Sciatic nerve (tissue), 2 donors: Measurements from ENCODE around the gene OSBPL1A. TPM values are rescaled to one million over a fixed set of nuclear protein-coding genes. Genes with fewer than 3 reads are reported as not detected.
"Not testable (repeated sequence)": the region's sequence is repeated elsewhere in the genome, so short reads cannot be mapped to it uniquely, and the experiment has no call there.

Experiments used
- ATAC-seq: fragments of 200-7000 bp; cut with Tn5 transposase; one replicate; pipeline ENCODE4 v1.9.1; 2020; ENCODE audit warnings: mild to moderate bottlenecking, moderate library complexity
- DNase-seq: peaks from one replicate; pipeline ENCODE4 v3.0.0-alpha.2; 2020; ENCODE audit warnings: low spot score
- intact Hi-C: fragments of 100-400 bp; cut with DNase I; formaldehyde crosslinking; loops from one replicate; pipeline ENCODE4 v1.14.2; 2022
- total RNA-seq: library from RNA; stranded (reverse); fragmentation: NEBNext Ultra II Directional; extraction: Animal tissue kit (Norgen Biotek cat#: 25700); gene quantifications from one replicate; pipeline ENCODE4 v1.2.1, GENCODE V29; 2021
- donor health status: DM: no; HTN: no; CAD: no.
- donor health status: DM: no; HTN: no; CAD: no.

The OSBPL1A gene
- total RNA-seq, 1 donor from 2014 or later: 117 TPM

- intact Hi-C loops: no loop called here
- DNase-seq (no peak), ATAC-seq (no peak)
Measured at GRCh38 chr18:24402209-24402785, 4.7 kb upstream of the OSBPL1A start.

GRCh38 chr18:24400587-24400986 is 3.0 kb upstream of the OSBPL1A start:
- DNase-seq (no peak), ATAC-seq (no peak)
- intact Hi-C loops: no loop called here

- ATAC-seq (no peak), DNase-seq (no peak)
- intact Hi-C loops: no loop called here
Measured at GRCh38 chr18:24398540-24398939, 916 bp upstream of the OSBPL1A start.

- peak; percentile 73 for DNase-seq
- intact Hi-C loops: no loop called here
- peak; percentile 81 for ATAC-seq
Measured at GRCh38 chr18:24397131-24397693, 412 bp downstream of the OSBPL1A start.

GRCh38 chr18:24396082-24396633 is 1.5 kb downstream of the OSBPL1A start:
- ATAC-seq (no peak), DNase-seq (no peak)
- intact Hi-C loops: no loop called here

- DNase-seq: no peak
- intact Hi-C loops: no loop called here
- no peak for ATAC-seq
Measured at GRCh38 chr18:24395049-24395795, 2.4 kb downstream of the OSBPL1A start.

DNA sequence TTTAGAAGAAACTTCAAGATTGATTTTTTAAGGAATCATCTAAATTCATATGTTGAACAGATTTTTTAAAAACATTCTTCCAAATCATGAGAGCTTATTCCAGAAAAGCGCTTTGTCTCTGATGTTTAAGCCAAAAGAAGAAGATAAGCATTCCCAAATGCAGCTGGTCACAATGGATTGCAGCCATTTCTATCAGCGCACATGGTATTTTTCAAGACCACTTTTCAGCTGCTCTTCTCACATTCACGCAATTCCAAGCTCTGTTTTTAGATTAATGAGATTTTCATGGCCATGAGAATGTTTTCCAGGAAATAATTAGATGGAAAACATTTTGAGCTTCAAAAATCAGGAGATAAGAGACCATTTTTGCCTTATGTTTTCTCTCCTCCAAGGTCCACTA is 8.7 kb downstream of the OSBPL1A start:
- intact Hi-C loops: no loop called here
- ATAC-seq (no peak), DNase-seq (no peak)

- intact Hi-C loops: no loop called here
- no peak for DNase-seq
- no peak for ATAC-seq
Measured at GRCh38 chr18:24386681-24387080, 10.9 kb downstream of the OSBPL1A start.

GRCh38 chr18:24381126-24381525 is 16.5 kb downstream of the OSBPL1A start:
- ATAC-seq: no peak

DNA sequence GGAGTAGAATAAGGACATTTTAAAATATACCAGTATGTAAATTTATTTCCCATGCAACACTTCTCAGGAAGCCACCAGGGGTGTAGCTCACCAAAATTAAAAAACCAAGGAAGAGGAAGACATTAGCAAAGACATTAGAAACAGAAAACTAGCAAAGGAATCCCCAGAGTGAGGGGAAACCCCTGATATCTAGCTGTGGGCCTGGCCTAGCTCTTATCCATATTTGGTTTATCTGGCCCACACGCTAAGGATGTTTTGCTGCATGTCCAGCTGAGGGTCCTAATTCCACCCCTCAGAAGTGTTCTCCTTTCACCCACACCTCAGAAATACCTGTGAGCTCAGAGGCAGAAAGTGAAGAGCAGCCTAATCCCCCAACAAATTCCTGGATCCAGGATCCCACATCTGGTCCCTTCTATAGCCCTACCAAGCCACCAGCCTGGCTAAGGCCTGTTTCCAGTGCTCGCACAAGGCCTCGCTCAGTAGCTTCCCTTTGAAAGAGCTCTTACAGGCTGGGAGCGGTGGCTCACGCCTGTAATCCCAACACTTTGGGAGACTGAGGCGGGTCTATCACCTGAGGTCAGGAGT is 17.4 kb downstream of the OSBPL1A start:
- DNase-seq: no peak
- intact Hi-C loops: no loop called here
- no peak for ATAC-seq

More at GRCh38 chr18:24381126-24381525, 16.5 kb downstream of the OSBPL1A start:
- DNase-seq: no peak
- intact Hi-C loops: no loop called here

DNA sequence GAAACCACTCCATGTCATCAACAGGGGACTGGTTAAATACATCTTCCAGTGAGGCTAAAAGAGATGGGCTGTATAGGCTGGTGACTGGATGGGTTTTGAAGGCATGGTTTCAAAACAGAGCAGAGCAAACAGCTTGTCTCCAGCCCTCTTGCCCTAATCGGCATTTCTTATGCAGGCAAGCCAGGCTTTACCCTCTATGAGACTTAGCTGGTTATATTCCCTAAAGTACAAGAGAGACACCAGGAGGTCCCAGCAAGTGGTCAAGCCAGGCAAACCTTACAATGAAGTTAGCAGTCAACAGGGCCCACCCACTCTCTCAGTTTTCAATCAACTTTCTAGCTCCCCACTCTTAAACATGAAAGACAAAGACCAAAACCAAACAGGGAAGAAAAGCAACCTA is 19.0 kb downstream of the OSBPL1A start:
- DNase-seq: no peak
- no peak for ATAC-seq
- intact Hi-C loops: no loop called here

- intact Hi-C loops, DNase-seq, ATAC-seq: not testable (repeated sequence)
Measured at GRCh38 chr18:24376531-24376930, 21.1 kb downstream of the OSBPL1A start.

DNA sequence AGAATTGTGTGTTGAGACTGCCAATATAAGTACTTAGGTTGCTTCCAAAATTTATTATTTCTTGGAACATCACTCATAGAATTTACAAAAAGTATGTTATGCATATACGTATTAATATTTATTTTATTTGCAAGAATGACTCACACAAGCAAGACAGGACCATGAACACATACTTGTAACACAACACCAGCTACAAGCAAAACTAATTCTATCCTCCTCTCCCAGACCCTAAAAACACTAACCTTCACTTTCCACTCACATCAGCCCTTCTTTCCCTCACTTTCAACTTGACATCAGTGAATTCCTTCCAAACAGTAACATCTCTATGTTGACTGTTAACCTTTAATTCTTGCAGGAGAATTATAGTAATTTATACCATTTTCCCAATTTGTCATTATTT is 24.3 kb downstream of the OSBPL1A start:
- intact Hi-C loops: no loop called here
- ATAC-seq (no peak), DNase-seq (no peak)

DNA sequence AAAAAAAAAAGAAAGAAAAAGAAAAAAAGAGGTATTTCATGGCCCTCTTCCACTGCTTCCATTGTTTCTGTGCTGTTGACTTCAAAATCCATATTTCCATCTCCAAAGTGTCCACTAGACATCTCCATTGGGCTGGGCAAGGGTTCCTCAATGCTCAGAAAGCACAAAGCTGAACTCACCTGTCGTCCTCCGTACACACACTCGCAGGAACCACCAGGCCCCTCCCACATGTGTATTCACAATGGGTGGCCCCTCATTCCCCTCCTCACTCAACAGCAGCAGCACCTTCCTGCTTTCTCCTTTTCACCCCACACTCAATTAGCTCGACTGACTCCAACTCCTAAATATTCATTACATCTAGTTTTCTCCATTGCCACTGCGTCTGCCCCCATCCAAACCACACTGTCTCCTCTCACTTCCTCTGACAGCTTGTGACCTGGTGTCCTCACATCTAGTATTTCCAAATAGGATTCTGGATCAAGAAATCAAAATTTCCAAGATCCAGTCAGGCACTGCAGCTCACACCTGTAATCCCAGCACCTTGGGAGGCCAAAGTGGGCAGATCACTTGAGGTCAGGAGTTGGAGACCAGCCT is 25.2 kb downstream of the OSBPL1A start:
- ATAC-seq: no peak
- intact Hi-C loops: no loop called here
- no peak for DNase-seq

GRCh38 chr18:24370120-24370519 is 27.5 kb downstream of the OSBPL1A start:
- intact Hi-C loops: no loop called here
- ATAC-seq (no peak), DNase-seq (no peak)

GRCh38 chr18:24369426-24369825 is 28.2 kb downstream of the OSBPL1A start:
- ATAC-seq (no peak), DNase-seq (no peak)
- intact Hi-C loops: loop anchor here (10.0 kb wide), 1 partner anchor 115 kb away; no protein-coding TSS in a partner anchor

DNA sequence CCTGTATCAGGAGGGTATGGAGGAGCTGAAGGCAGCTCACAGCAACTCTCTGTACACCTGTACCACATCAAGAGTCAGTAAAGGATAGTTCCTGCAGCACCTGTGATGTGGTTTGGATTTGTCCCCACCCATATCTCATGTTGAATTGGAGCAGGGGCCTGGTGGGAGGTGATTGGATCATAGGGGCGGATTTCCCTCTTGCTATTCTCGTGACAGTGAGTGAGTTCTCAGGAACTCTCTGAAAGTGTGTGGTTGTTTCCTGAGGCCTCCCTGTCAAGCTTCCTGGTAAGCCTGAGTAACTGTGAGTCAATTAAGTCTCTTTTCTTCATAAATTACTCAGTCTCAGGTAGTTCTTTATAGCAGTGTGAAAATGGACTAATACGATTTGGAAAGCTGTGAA is 28.9 kb downstream of the OSBPL1A start:
- intact Hi-C loops: loop anchor here (10.0 kb wide), 1 partner anchor 116 kb away; no protein-coding TSS in a partner anchor
- DNase-seq (no peak), ATAC-seq (no peak)

DNA sequence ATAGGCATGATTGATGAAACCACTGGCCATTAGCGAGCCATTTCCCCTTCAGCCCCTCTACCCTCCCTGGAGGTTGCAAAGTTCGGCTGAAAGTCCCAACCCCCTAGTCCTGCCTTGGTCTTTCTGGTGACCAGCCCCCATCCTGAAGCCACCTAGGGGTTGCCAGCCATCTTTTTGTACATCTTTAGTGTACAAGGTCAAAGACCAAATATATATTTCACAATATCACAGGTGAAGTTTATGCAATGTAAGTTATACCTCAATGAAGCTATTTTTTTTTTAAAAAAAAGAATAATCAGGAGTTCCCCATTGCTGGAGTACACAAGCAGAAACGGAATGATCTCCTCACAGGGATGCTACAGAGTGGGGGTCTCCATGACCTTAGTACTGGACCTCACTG is 31.3 kb downstream of the OSBPL1A start:
- intact Hi-C loops: loop anchor here (10.0 kb wide), 1 partner anchor 118 kb away; no protein-coding TSS in a partner anchor
- no peak for DNase-seq
- no peak for ATAC-seq

- no peak for ATAC-seq
- intact Hi-C loops: loop anchor here (10.0 kb wide), 1 partner anchor 121 kb away; no protein-coding TSS in a partner anchor
- no peak for DNase-seq
Measured at GRCh38 chr18:24364177-24364576, 33.4 kb downstream of the OSBPL1A start.
